Measurements from ENCODE around the gene RBX1.

Gene RBX1

GRCh38 chr22:41022470-41023298 lies 71.5 kb downstream of the RBX1 start:
- DNase-seq (ENCODE audit: low read depth, low spot score): peak; percentile 97
